Panc1 (cell line): Measurements from ENCODE around the gene CLEC16A. TPM values are rescaled to one million over a fixed set of nuclear protein-coding genes. Genes with fewer than 3 reads are reported as not detected.
A peak's percentile ranks its signal among the peaks of the same experiment; 100 is the strongest.

Experiments
- ATAC-seq: fragments of 200-7000 bp; cut with Tn5 transposase; 2 replicates; pipeline ENCODE4 v1.9.1; 2020; ENCODE audit warnings: mild to moderate bottlenecking, moderate library complexity
- BruUV-seq: library from RNA; stranded (reverse); fragments of 400-500 nt; replicated peaks from 2 replicates; lab custom pipeline; 2021; lab: Mats Ljungman, UMichigan
- CTCF ChIA-PET: fragments of 300-600 bp; sonication (Branson Sonifier 250); formaldehyde crosslinking; loops from one replicate; lab custom pipeline; 2022; ENCODE audit warnings: antibody characterized with exemption; lab: Charles Lee
- POLR2A ChIA-PET: fragments of 300-600 bp; sonication (Branson Sonifier 250); formaldehyde crosslinking; loops from one replicate; lab custom pipeline; 2022; ENCODE audit warnings: antibody characterized with exemption; lab: Charles Lee
- DNase-seq: peaks from one replicate; pipeline ENCODE4 v3.0.0-alpha.2; 2010; ENCODE audit warnings: low read depth, low spot score
- H3K27ac ChIP-seq: 2 replicates; pipeline ENCODE4 v1.5.1; 2011; ENCODE audit warnings: mild to moderate bottlenecking, low read length, inconsistent platforms
- H3K27me3 ChIP-seq: fragments of 200-500 bp; sonication (Bioruptor generic); 2 replicates; pipeline ENCODE4 v1.6.0; 2014; ENCODE audit warnings: low read length, inconsistent platforms; ENCODE audit not compliant: control insufficient read depth, insufficient read depth
- H3K36me3 ChIP-seq: fragments of 200-500 bp; sonication (Bioruptor generic); 2 replicates; pipeline ENCODE4 v1.5.1; 2014; ENCODE audit warnings: inconsistent platforms, mild to moderate bottlenecking, low read length, moderate library complexity; ENCODE audit not compliant: control insufficient read depth, insufficient read depth
- H3K4me1 ChIP-seq: 2 replicates; pipeline ENCODE4 v1.5.1; 2011; ENCODE audit warnings: inconsistent platforms, mild to moderate bottlenecking, low read length, moderate library complexity; ENCODE audit not compliant: control insufficient read depth, insufficient read depth
- H3K4me3 ChIP-seq, 2 experiments: 2 replicates each; pipeline ENCODE4 v1.5.1; 2011 to 2012; ENCODE audit warnings: low read depth in 2 of 2, low read length in 2 of 2, mild to moderate bottlenecking in 2 of 2, inconsistent platforms in 1 of 2, moderate library complexity in 1 of 2
- H3K9me3 ChIP-seq: fragments of 200-500 bp; sonication (Bioruptor generic); 2 replicates; pipeline ENCODE4 v1.5.1; 2014; ENCODE audit warnings: low read depth, mild to moderate bottlenecking, inconsistent platforms, low read length, moderate library complexity; ENCODE audit not compliant: control insufficient read depth, insufficient read depth
- POLR2AphosphoS5 ChIP-seq: IDR thresholded peaks from 2 replicates; pipeline ENCODE4 v1.6.1; 2012; ENCODE audit warnings: mild to moderate bottlenecking, low read depth, low read length, moderate library complexity
- SIN3A ChIP-seq: IDR thresholded peaks from 2 replicates; pipeline ENCODE4 v1.6.1; 2012; ENCODE audit warnings: low read depth, mild to moderate bottlenecking, low read length, moderate library complexity, borderline replicate concordance; ENCODE audit not compliant: insufficient read depth
- TCF7L2 ChIP-seq: IDR thresholded peaks from 2 replicates; pipeline ENCODE4 v1.6.1; 2011; ENCODE audit warnings: mild to moderate bottlenecking, low read depth, low read length, inconsistent platforms
- in situ Hi-C: cut with HindIII; loops from 2 replicates; pipeline ENCODE4 v1.10.0; 2016; ENCODE audit warnings: low sequenced_read_pairs, low pct_unique_long_range_greater_than_20kb
- intact Hi-C: fragments of 100-400 bp; cut with micrococcal nuclease; formaldehyde crosslinking; loops from one replicate; pipeline ENCODE4 v1.10.0; 2022; ENCODE audit not compliant: unreplicated experiment
- total RNA-seq: library from RNA; stranded (reverse); gene quantifications from one replicate; pipeline ENCODE4 v1.2.1, GENCODE V29; 2021; ENCODE audit not compliant: unreplicated experiment
- TF ChIP-seq, protein P1 (sequence below), 2 experiments: IDR thresholded peaks; 2 replicates each; pipeline ENCODE4 v1.6.1; 2011 to 2012; ENCODE audit warnings: low read depth in 2 of 2, control low read depth in 1 of 2, low read length in 1 of 2, mild to moderate bottlenecking in 1 of 2, moderate library complexity in 1 of 2; ENCODE audit not compliant: insufficient read depth in 1 of 2
- TF ChIP-seq, protein P2 (sequence below): fragments of 450-650 bp; IDR thresholded peaks from 2 replicates; pipeline ENCODE4 v1.5.1; 2017; ENCODE audit warnings: mild to moderate bottlenecking

Gene CLEC16A
- total RNA-seq, 1 experiment from 2014 or later, result 21.0 TPM

GRCh38 chr16:11135464-11135973 lies 191.2 kb downstream of the CLEC16A start:
- no peak for DNase-seq
- ChIA-PET POLR2A (no interaction called here), CTCF (no interaction called here)
- Histone ChIP-seq H3K27ac (no peak overlapping the region), H3K4me3 (no peak overlapping the region), H3K36me3 (no peaks in the 10 kb centered on the region), H3K4me1 (peaks cover 35% of the 10 kb centered on the region), H3K27me3 (no peaks in the 10 kb centered on the region), H3K9me3 (no peaks in the 10 kb centered on the region)
- BruUV-seq, result no TSS peak
- ATAC-seq, result no peak
- in situ Hi-C loops, result no loop called here
- TF ChIP-seq, protein P1, sequence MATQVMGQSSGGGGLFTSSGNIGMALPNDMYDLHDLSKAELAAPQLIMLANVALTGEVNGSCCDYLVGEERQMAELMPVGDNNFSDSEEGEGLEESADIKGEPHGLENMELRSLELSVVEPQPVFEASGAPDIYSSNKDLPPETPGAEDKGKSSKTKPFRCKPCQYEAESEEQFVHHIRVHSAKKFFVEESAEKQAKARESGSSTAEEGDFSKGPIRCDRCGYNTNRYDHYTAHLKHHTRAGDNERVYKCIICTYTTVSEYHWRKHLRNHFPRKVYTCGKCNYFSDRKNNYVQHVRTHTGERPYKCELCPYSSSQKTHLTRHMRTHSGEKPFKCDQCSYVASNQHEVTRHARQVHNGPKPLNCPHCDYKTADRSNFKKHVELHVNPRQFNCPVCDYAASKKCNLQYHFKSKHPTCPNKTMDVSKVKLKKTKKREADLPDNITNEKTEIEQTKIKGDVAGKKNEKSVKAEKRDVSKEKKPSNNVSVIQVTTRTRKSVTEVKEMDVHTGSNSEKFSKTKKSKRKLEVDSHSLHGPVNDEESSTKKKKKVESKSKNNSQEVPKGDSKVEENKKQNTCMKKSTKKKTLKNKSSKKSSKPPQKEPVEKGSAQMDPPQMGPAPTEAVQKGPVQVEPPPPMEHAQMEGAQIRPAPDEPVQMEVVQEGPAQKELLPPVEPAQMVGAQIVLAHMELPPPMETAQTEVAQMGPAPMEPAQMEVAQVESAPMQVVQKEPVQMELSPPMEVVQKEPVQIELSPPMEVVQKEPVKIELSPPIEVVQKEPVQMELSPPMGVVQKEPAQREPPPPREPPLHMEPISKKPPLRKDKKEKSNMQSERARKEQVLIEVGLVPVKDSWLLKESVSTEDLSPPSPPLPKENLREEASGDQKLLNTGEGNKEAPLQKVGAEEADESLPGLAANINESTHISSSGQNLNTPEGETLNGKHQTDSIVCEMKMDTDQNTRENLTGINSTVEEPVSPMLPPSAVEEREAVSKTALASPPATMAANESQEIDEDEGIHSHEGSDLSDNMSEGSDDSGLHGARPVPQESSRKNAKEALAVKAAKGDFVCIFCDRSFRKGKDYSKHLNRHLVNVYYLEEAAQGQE (IDR thresholded peaks at IDR 0.05; ENCODE audit: insufficient read depth in 1 of 2, low read depth in 2 of 2, low read length in 1 of 2), result no peak
- TF ChIP-seq, protein P2, sequence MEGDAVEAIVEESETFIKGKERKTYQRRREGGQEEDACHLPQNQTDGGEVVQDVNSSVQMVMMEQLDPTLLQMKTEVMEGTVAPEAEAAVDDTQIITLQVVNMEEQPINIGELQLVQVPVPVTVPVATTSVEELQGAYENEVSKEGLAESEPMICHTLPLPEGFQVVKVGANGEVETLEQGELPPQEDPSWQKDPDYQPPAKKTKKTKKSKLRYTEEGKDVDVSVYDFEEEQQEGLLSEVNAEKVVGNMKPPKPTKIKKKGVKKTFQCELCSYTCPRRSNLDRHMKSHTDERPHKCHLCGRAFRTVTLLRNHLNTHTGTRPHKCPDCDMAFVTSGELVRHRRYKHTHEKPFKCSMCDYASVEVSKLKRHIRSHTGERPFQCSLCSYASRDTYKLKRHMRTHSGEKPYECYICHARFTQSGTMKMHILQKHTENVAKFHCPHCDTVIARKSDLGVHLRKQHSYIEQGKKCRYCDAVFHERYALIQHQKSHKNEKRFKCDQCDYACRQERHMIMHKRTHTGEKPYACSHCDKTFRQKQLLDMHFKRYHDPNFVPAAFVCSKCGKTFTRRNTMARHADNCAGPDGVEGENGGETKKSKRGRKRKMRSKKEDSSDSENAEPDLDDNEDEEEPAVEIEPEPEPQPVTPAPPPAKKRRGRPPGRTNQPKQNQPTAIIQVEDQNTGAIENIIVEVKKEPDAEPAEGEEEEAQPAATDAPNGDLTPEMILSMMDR, result no peak
- TF ChIP-seq TCF7L2 (no peak), POLR2AphosphoS5 (no peak), SIN3A (no peak)
- intact Hi-C loops, result no loop called here

DNA sequence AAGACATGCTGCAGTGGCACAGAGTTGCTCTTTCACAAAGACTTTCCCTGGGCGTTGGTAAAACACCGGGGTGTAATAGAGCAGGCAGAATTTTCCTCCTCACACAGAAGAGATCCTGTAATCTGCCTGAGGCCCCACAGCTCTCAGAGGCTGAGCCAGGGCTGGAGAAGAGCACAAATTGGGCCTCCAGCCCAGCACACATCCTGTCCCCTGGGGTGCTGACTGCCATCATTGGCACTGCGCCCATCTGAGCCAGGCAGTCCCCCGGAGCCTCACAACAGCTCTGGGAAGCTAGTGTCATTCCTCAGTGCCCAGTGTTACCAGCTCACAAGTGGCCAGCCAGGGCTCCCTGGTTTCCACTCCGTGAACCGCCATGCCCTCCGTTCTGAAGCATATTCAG lies 192.2 kb downstream of the CLEC16A start:
- H3K9me3 ChIP-seq, result no peaks in the 10 kb centered on the region
- no peaks in the 10 kb centered on the region for H3K36me3 ChIP-seq
- H3K27ac ChIP-seq, result no peak overlapping the region; the same call in 1 of the 2 replicates
- no peak overlapping the region for H3K4me3 ChIP-seq
- peak; percentile 57 for ATAC-seq
- TF ChIP-seq, protein P1 (IDR thresholded peaks at IDR 0.05; ENCODE audit: insufficient read depth in 1 of 2, low read depth in 2 of 2, low read length in 1 of 2), result no peak
- TF ChIP-seq TCF7L2, result no peak
- TF ChIP-seq SIN3A, result no peak
- no peak for TF ChIP-seq POLR2AphosphoS5
- TF ChIP-seq, protein P2, result no peak
- intact Hi-C loops, result no loop called here
- H3K27me3 ChIP-seq, result no peaks in the 10 kb centered on the region
- BruUV-seq, result no TSS peak
- POLR2A ChIA-PET, result interaction anchor here (0.6 kb wide), 1 partner anchor 124 kb away, joined by 13 read pairs; no protein-coding TSS in a partner anchor
- in situ Hi-C loops, result no loop called here
- CTCF ChIA-PET, result no interaction called here
- peaks cover 35% of the 10 kb centered on the region for H3K4me1 ChIP-seq
- no peak for DNase-seq
